ENCODE measurements around the gene MACROH2A1. TPM values are rescaled to one million over a fixed set of nuclear protein-coding genes. Genes with fewer than 3 reads are reported as not detected.

MACROH2A1 gene
- total RNA-seq, 1 experiment from 2014 or later: 83.8 TPM

GRCh38 chr5:135371622-135372232 is 27.3 kb downstream of the MACROH2A1 start:
- no peak for DNase-seq (ENCODE audit: low spot score)
- H3K36me3 Mint-ChIP-seq: peaks cover 12% of the 10 kb centered on the region; the same call in 1 of the 2 replicates
- H3K4me3 Mint-ChIP-seq: no peak overlapping the region
- CTCF ChIA-PET: no interaction called here
- no peak for ATAC-seq
- H3K27ac Mint-ChIP-seq: no peak overlapping the region
- no peaks in the 10 kb centered on the region for H3K9me3 Mint-ChIP-seq
- H3K4me1 Mint-ChIP-seq: no peaks in the 10 kb centered on the region
- no peaks in the 10 kb centered on the region for H3K27me3 Mint-ChIP-seq (ENCODE audit: low read depth)
- POLR2A ChIA-PET: interaction anchor here (0.7 kb wide), 1 partner anchor 68 kb away, joined by 3 read pairs; no protein-coding TSS in a partner anchor
- TF ChIP-seq IRF2 (CRISPR knock-in tag; IDR thresholded peaks at IDR 0.05; ENCODE audit: borderline replicate concordance, low read depth) (no peak), JUN (CRISPR knock-in tag; IDR thresholded peaks at IDR 0.05) (no peak), SMAD4 (CRISPR knock-in tag; IDR thresholded peaks at IDR 0.05) (no peak), ZNF396 (CRISPR knock-in tag; IDR thresholded peaks at IDR 0.05; ENCODE audit: borderline replicate concordance) (no peak), NFATC4 (CRISPR knock-in tag; IDR thresholded peaks at IDR 0.05) (no peak), PREB (CRISPR knock-in tag; IDR thresholded peaks at IDR 0.05; ENCODE audit: borderline replicate concordance) (no peak), TP53 (CRISPR knock-in tag; IDR thresholded peaks at IDR 0.05) (no peak), ELF4 (CRISPR knock-in tag; IDR thresholded peaks at IDR 0.05; ENCODE audit: low read depth) (no peak), AR (CRISPR knock-in tag; IDR thresholded peaks at IDR 0.05) (no peak), ZNF416 (CRISPR knock-in tag; IDR thresholded peaks at IDR 0.05) (no peak), ZNF317 (CRISPR knock-in tag; IDR thresholded peaks at IDR 0.05; ENCODE audit: borderline replicate concordance, low read depth) (no peak), IRF1 (CRISPR knock-in tag; IDR thresholded peaks at IDR 0.05) (no peak), ZNF671 (CRISPR knock-in tag; IDR thresholded peaks at IDR 0.05) (no peak), SOX15 (CRISPR knock-in tag; IDR thresholded peaks at IDR 0.05) (no peak)
- TF ChIP-seq, protein P1, sequence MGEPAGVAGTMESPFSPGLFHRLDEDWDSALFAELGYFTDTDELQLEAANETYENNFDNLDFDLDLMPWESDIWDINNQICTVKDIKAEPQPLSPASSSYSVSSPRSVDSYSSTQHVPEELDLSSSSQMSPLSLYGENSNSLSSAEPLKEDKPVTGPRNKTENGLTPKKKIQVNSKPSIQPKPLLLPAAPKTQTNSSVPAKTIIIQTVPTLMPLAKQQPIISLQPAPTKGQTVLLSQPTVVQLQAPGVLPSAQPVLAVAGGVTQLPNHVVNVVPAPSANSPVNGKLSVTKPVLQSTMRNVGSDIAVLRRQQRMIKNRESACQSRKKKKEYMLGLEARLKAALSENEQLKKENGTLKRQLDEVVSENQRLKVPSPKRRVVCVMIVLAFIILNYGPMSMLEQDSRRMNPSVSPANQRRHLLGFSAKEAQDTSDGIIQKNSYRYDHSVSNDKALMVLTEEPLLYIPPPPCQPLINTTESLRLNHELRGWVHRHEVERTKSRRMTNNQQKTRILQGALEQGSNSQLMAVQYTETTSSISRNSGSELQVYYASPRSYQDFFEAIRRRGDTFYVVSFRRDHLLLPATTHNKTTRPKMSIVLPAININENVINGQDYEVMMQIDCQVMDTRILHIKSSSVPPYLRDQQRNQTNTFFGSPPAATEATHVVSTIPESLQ (CRISPR knock-in tag; IDR thresholded peaks at IDR 0.05): no peak
- TF ChIP-seq, protein P2, sequence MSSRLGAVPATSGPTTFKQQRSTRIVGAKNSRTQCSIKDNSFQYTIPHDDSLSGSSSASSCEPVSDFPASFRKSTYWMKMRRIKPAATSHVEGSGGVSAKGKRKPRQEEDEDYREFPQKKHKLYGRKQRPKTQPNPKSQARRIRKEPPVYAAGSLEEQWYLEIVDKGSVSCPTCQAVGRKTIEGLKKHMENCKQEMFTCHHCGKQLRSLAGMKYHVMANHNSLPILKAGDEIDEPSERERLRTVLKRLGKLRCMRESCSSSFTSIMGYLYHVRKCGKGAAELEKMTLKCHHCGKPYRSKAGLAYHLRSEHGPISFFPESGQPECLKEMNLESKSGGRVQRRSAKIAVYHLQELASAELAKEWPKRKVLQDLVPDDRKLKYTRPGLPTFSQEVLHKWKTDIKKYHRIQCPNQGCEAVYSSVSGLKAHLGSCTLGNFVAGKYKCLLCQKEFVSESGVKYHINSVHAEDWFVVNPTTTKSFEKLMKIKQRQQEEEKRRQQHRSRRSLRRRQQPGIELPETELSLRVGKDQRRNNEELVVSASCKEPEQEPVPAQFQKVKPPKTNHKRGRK (CRISPR knock-in tag; IDR thresholded peaks at IDR 0.05; ENCODE audit: borderline replicate concordance): no peak

- ChIA-PET POLR2A (no interaction called here), CTCF (interaction anchor here (1.0 kb wide), 1 partner anchor 92 kb away, joined by 3 read pairs; no protein-coding TSS in a partner anchor)
- Mint-ChIP-seq H3K4me1 (no peaks in the 10 kb centered on the region), H3K36me3 (peaks cover 18% of the 10 kb centered on the region; the same call in 1 of the 2 replicates), H3K4me3 (no peak overlapping the region), H3K27ac (no peak overlapping the region), H3K9me3 (no peaks in the 10 kb centered on the region), H3K27me3 (ENCODE audit: low read depth) (no peaks in the 10 kb centered on the region)
- DNase-seq (ENCODE audit: low spot score) (no peak), ATAC-seq (no peak)
- TF ChIP-seq CREB1 (CRISPR knock-in tag; IDR thresholded peaks at IDR 0.05) (no peak), STAT6 (CRISPR knock-in tag; conservative IDR thresholded peaks at IDR 0.05; ENCODE audit: low read depth) (no peak), MXD4 (CRISPR knock-in tag; IDR thresholded peaks at IDR 0.05; ENCODE audit: borderline replicate concordance) (no peak), FOXJ3 (CRISPR knock-in tag; IDR thresholded peaks at IDR 0.05; ENCODE audit: borderline replicate concordance) (no peak), ZNF121 (CRISPR knock-in tag; IDR thresholded peaks at IDR 0.05) (no peak), SOX15 (CRISPR knock-in tag; IDR thresholded peaks at IDR 0.05) (no peak), PREB (CRISPR knock-in tag; IDR thresholded peaks at IDR 0.05; ENCODE audit: borderline replicate concordance) (no peak)
- TF ChIP-seq, protein P3, sequence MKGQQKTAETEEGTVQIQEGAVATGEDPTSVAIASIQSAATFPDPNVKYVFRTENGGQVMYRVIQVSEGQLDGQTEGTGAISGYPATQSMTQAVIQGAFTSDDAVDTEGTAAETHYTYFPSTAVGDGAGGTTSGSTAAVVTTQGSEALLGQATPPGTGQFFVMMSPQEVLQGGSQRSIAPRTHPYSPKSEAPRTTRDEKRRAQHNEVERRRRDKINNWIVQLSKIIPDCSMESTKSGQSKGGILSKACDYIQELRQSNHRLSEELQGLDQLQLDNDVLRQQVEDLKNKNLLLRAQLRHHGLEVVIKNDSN (CRISPR knock-in tag; IDR thresholded peaks at IDR 0.05): no peak
Observed at GRCh38 chr5:135369952-135370351, 29.1 kb downstream of the MACROH2A1 start.
